PC-3 (cell line): ENCODE results near the gene NCSTN.

ENCODE experiments used
- CTCF ChIP-seq: fragments of 300-600 bp; sonication (generic); conservative IDR thresholded peaks from 2 replicates; pipeline ENCODE4 v1.5.1; 2017; ENCODE audit warnings: antibody characterized with exemption, low read depth, mild to moderate bottlenecking, low read length
- EZH2 ChIP-seq: fragments of 300-600 bp; sonication (generic); IDR thresholded peaks from one replicate; pipeline ENCODE4 v1.6.1; 2017; ENCODE audit warnings: antibody characterized with exemption, mild to moderate bottlenecking, low read length; ENCODE audit not compliant: unreplicated experiment
- EZH2phosphoT487 ChIP-seq: fragments of 300-600 bp; sonication (generic); IDR thresholded peaks from 2 replicates; pipeline ENCODE4 v1.6.1; 2018; ENCODE audit warnings: mild to moderate bottlenecking, antibody characterized with exemption, low read length, borderline replicate concordance

GRCh38 chr1:160342953-160343869 lies at the start of gene NCSTN, which contains the start of gene COPA:
- TF ChIP-seq CTCF (no peak), EZH2phosphoT487 (no peak), EZH2 (no peak)
